ENCODE data around the gene CCDC152. TPM values are rescaled to one million over a fixed set of nuclear protein-coding genes. Genes with fewer than 3 reads are reported as not detected.

The CCDC152 gene
- total RNA-seq, 1 experiment from 2014 or later: not detected

- 0 out of 2 replicates have a peak, but pooled peaks cover 3% of the 10 kb centered on the region for H3K27me3 ChIP-seq (ENCODE audit: insufficient read depth, low read length)
- no peaks in the 10 kb centered on the region for H3K4me1 ChIP-seq (ENCODE audit: control insufficient read depth in 1 of 2, insufficient read depth in 2 of 2, low read length in 2 of 2)
- ChIA-PET POLR2A (no interaction called here), RAD21 (ENCODE audit: low non-redundant PET in 1 of 2, low total read pairs in 2 of 2, uncharacterized antibody in 2 of 2, unreplicated experiment in 2 of 2) (no interaction called here), CTCF (no interaction called here)
- no peak for TF ChIP-seq SRF (IDR thresholded peaks at IDR 0.05; ENCODE audit: low read depth)
- TF ChIP-seq MAX (IDR thresholded peaks at IDR 0.05): no peak
- no peak for TF ChIP-seq SIN3A (IDR thresholded peaks at IDR 0.05; ENCODE audit: low read depth)
- no peak for TF ChIP-seq EZH2phosphoT487 (IDR thresholded peaks at IDR 0.05; ENCODE audit: borderline replicate concordance)
- no peak for TF ChIP-seq FOSL1 (IDR thresholded peaks at IDR 0.05; ENCODE audit: low read depth)
- TF ChIP-seq POLR2A (IDR thresholded peaks at IDR 0.05; ENCODE audit: borderline replicate concordance, extremely low read depth, insufficient read depth, insufficient read length): no peak
- no peak for TF ChIP-seq ATF3 (IDR thresholded peaks at IDR 0.05)
- TF ChIP-seq CEBPB (IDR thresholded peaks at IDR 0.05; ENCODE audit: low read depth): no peak
- no peak for TF ChIP-seq REST (IDR thresholded peaks at IDR 0.05; ENCODE audit: low read depth)
- no peak for TF ChIP-seq JUND (IDR thresholded peaks at IDR 0.05)
- no peak for TF ChIP-seq YY1 (IDR thresholded peaks at IDR 0.05; ENCODE audit: extremely low read depth, insufficient replicate concordance, low read depth, low read length)
- no peak for TF ChIP-seq TCF7L2 (IDR thresholded peaks at IDR 0.05; ENCODE audit: borderline replicate concordance, extremely low read depth, insufficient read depth, insufficient read length)
- TF ChIP-seq ZBTB33 (IDR thresholded peaks at IDR 0.05; ENCODE audit: extremely low read depth, insufficient replicate concordance, low read length): no peak
- no peaks in the 10 kb centered on the region for H3K36me3 ChIP-seq (ENCODE audit: control insufficient read depth in 1 of 2, insufficient read depth in 2 of 2, low read length in 2 of 2)
- no peak overlapping the region for H3K4me3 ChIP-seq (replicated peaks in 1 of 2; ENCODE audit: low read depth in 1 of 2, low read length in 2 of 2)
- no peaks in the 10 kb centered on the region for H4K20me1 ChIP-seq (ENCODE audit: insufficient read depth)
- ATAC-seq: no peak
- H3K9me3 ChIP-seq (ENCODE audit: control insufficient read depth in 1 of 2, insufficient read depth in 1 of 2, low read depth in 1 of 2, low read length in 2 of 2): no peaks in the 10 kb centered on the region
- no peak overlapping the region for H3K4me2 ChIP-seq (ENCODE audit: low read length)
- no TSS peak for BruUV-seq (replicated peaks)
- intact Hi-C loops (cut with micrococcal nuclease): loop anchor here (10.0 kb wide), 1 partner anchor 1074 kb away; no protein-coding TSS in a partner anchor
- H3K9me2 ChIP-seq (ENCODE audit: insufficient read depth): no peaks in the 10 kb centered on the region
- DNase-seq (ENCODE audit: low read depth, low spot score): no peak
- no peak overlapping the region for H3K9ac ChIP-seq (ENCODE audit: low read length)
- H2AFZ ChIP-seq (ENCODE audit: low read depth, low read length, poor library complexity, severe bottlenecking): no peak overlapping the region
- no peaks in the 10 kb centered on the region for H3K79me2 ChIP-seq (ENCODE audit: insufficient read depth, low read length)
- H3K27ac ChIP-seq (ENCODE audit: low read depth, low read length): no peak overlapping the region
Measured at GRCh38 chr5:42779083-42779482, 22.5 kb downstream of the CCDC152 start.
